Vagina (tissue), 2 donors: ENCODE data around the gene FRMD4A.

Experiments used
- POLR2A ChIP-seq, 2 donors: fragments of 450-650 bp; IDR thresholded peaks; one replicate each; pipeline ENCODE4 v1.6.1; 2017; ENCODE audit warnings: antibody characterized with exemption in 2 of 2, mild to moderate bottlenecking in 2 of 2, moderate library complexity in 2 of 2
- POLR2AphosphoS5 ChIP-seq, 2 donors: sonication (generic); formaldehyde crosslinking; IDR thresholded peaks; one replicate each; pipeline ENCODE4 v1.9.0; 2017; ENCODE audit warnings: antibody characterized with exemption in 2 of 2, mild to moderate bottlenecking in 2 of 2, low read depth in 1 of 2; ENCODE audit not compliant: insufficient read depth in 1 of 2
- TF ChIP-seq, protein P1 (sequence below), 3 experiments: fragments of 450-650 bp in 2 of 3; fragments of 200-600 bp in 1 of 3; sonication (generic) in 1 of 3; IDR thresholded peaks; one replicate each; pipeline ENCODE4 v1.5.1; 2017 to 2019; ENCODE audit warnings: antibody characterized with exemption in 3 of 3, mild to moderate bottlenecking in 2 of 3, moderate library complexity in 2 of 3

DNA sequence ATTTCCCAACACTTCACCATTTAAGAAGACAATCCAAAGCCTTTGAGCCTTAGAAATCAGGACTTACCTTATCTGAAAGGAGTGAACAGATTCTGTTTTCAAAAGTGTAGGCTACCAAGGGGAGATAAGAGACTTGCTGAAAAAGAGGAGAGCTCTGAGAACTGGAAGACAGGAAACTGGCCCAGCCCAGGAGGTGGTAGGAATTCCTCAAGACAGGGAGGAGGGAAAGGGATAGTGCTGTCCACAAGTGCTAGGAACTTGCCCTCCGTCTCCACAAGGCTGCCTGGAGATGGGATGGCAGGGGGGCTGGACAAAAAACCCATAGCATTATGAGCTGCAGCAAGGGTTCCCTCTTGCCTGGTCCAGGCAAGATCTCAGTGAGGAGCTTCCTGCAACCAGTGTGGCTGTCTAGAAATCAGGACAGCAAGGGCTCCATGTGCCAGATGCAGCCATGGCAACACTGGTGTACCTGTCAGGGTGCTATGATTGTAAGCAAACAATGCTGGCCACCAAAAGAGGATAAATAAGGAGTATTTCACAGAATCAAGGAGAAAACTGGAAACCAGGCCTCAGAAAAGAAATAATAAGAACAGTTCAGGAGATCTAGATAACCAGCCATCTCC lies 22.7 kb upstream of the FRMD4A start:
- TF ChIP-seq, protein P1, sequence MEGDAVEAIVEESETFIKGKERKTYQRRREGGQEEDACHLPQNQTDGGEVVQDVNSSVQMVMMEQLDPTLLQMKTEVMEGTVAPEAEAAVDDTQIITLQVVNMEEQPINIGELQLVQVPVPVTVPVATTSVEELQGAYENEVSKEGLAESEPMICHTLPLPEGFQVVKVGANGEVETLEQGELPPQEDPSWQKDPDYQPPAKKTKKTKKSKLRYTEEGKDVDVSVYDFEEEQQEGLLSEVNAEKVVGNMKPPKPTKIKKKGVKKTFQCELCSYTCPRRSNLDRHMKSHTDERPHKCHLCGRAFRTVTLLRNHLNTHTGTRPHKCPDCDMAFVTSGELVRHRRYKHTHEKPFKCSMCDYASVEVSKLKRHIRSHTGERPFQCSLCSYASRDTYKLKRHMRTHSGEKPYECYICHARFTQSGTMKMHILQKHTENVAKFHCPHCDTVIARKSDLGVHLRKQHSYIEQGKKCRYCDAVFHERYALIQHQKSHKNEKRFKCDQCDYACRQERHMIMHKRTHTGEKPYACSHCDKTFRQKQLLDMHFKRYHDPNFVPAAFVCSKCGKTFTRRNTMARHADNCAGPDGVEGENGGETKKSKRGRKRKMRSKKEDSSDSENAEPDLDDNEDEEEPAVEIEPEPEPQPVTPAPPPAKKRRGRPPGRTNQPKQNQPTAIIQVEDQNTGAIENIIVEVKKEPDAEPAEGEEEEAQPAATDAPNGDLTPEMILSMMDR (IDR thresholded peaks at IDR 0.05), result no peak
- TF ChIP-seq POLR2AphosphoS5 (IDR thresholded peaks at IDR 0.05; ENCODE audit: insufficient read depth in 1 of 2, low read depth in 1 of 2), result no peak
- no peak for TF ChIP-seq POLR2A (IDR thresholded peaks at IDR 0.05)
